GM21526 (cell line): ENCODE results near the gene WDR86.

ENCODE experiments used
- ATAC-seq: cut with Tn5 transposase; IDR thresholded peaks from one replicate; pipeline ENCODE4 v1.9.1; 2021; ENCODE audit warnings: moderate library complexity; ENCODE audit not compliant: unreplicated experiment, low FRiP score

WDR86 gene

GRCh38 chr7:151381348-151382078, 28.3 kb downstream of the WDR86 start:
- no peak for ATAC-seq

- no peak for ATAC-seq
These were observed 28.8 kb downstream of the WDR86 start for GRCh38 chr7:151381098-151381347.

GRCh38 chr7:151380199-151381097, 29.4 kb downstream of the WDR86 start:
- no peak for ATAC-seq

GRCh38 chr7:151379534-151380198, 30.2 kb downstream of the WDR86 start:
- no peak for ATAC-seq

GRCh38 chr7:151379193-151379520, 30.7 kb downstream of the WDR86 start:
- no peak for ATAC-seq

DNA sequence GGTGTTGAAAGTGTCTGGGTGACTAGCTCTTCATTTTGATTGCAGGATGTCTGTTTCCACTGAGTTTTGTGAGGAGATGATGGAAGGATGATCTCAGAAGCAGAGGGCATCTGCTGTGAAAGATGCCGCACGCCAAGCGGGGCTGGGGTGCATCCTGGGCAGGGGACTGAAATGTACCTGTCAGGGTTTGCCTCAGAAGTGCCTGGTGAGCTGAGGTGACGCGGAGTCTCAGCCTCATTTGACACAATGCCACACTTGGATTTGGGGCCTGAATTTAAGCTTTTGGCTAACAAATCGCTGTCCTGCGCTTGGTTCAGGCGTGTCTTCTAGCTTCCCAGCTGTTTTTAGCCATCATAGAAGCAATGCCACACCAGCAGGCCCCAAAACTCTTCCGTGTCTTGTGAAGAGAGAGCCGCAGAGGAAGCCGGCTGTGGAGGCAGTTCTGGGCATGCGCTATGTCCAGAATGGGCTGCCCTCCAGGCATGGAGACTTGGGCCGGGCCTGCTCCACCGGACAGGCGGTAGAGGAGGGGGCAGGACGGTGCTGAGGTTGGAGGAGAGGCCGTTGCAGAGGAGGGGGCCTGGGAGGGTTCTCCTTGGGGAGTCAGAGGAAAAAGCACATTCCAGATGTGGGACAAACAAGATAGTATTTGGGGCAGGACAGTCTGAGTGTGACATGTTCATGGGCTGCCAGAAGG, 31.2 kb downstream of the WDR86 start:
- ATAC-seq = no peak

DNA sequence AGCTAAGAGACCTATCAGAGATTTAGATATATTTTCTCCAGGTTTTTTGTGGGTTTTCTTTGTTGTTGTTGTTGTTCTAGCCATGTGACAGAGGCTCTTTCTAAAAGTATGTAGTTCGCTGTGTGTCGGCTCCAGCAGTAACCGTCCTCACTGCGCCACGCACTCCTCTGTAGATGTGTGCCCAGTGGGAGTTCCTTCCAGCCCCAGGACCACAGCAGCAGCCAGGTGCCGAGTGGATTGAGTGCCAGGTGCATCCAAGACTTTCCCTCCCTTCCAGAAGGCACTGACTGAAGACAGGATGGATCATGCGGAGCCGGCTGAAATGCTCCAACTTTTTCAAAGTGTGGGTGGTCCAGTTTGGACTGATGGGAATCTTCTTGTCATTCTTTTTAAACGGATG, 31.8 kb downstream of the WDR86 start:
- no peak for ATAC-seq

- ATAC-seq = no peak
These were observed 32.4 kb downstream of the WDR86 start for GRCh38 chr7:151377406-151377805.

- ATAC-seq = no peak
These were observed 33.5 kb downstream of the WDR86 start for GRCh38 chr7:151376218-151376902.

DNA sequence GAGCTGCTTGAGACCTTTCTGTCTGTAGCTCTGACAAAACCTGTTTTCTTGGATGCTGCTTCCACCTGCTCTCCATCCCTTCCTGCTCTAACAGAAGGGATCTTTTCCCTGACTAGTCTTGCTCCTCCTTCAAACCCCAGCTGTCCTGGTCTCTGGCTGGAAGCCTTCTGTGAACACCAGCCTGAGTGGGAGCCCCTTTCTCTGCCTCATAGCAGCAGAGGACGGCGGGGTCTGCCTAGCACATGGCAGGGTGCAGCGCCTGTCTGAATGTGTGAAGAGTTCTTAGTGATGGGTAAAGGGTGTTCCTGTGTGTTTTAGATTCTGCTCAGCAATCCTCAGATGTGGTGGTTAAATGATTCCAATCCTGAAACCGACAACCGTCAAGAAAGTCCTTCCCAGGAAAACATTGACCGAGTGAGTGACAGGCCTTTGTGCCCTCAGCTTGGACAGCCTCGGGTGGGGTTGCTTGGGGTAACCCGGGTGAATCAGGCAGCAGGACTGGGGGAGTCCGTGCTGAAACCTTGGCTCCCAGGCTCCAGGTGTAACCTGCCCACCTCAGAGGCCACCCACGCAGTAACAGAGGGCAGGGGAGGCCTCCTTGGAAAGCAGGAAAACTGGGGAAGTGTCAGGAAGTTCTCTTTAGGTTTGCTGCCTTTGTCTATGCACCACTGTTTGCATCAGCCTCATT, 34.2 kb downstream of the WDR86 start:
- ATAC-seq = no peak

- ATAC-seq = no peak
These were observed 35.1 kb downstream of the WDR86 start for GRCh38 chr7:151374726-151375125.

DNA sequence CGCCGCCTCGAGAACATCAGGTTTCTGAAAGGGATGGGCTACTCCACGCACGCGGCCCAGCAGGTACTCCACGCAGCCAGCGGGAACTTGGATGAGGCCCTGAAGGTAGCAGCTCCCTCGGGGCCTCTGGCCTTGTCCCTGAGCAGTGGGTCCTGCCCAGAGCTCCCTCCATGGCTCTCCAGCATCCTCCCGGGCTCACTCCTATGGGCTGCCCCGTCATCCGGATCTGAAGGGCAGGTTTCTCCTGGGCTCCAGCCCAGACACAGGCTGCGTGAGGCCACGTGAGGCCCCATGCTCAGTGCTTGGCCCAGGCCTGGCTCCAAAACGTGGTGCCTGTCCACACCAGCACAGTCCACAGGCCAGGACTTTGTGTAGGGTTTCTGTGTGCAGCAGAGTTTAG, 35.7 kb downstream of the WDR86 start:
- no peak for ATAC-seq

DNA sequence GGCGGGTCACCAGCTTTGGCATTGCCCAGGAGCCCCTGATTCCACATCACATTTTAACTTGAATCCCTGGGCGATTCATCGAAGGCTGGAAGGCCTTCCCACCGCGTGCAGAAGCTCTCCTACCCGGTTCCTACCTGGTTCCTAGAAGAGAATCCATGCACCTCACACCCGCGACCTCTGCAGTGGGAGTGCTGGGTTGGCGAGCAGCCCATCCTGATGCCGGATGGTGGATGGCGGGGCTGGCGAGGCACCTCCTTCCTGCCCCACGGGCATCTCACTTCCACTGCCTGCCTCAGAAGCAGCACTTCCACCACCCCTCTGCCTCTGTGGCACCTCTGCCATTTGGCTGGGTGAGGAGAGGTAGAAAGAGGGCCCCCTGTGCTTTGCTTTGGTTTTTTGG, 36.2 kb downstream of the WDR86 start:
- no peak for ATAC-seq

GRCh38 chr7:151372612-151373265, 37.1 kb downstream of the WDR86 start:
- ATAC-seq = no peak

- no peak for ATAC-seq
These were observed 38.6 kb downstream of the WDR86 start for GRCh38 chr7:151371266-151371665.

DNA sequence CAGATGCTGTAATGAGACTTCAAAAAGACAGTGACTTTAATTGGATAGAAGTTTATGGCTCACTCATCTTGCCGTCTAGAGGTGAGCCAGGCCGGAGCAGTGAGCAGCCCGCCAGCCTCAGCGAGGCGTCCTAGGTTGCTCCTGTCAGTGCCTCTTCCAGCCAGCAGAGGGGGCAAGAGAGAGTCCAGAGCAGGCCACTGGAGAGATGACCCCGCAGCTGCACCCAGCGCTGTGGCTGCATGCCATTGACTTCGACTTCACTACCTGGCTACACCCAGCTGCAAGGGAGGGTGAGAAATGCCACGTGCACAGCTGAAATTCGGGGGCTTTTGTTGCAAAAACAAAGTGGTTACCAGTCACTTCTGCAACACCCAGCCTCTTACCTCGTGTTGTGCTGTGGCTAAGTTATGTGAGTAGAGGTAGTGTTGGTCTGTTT, 41.7 kb downstream of the WDR86 start:
- peak; percentile 87 for ATAC-seq

DNA sequence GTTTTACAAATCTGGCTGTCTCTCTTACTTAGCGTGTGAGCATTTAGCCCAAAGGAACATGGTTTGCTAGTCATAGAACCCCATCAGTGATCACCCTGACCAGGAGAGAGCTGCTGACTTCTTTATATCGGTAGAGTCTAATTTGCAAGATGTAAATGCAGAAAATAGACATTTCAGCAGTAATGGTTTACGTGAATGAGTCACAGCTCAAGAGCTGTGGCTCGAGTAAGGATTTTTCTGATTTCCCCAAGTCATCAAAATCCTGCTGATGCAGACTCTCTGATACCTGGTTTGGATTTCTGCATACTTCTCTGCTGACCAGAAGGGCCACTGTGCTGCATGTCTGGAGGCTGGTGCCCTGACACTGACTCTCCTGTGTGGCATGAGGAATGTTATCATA, 42.6 kb downstream of the WDR86 start:
- no peak for ATAC-seq

DNA sequence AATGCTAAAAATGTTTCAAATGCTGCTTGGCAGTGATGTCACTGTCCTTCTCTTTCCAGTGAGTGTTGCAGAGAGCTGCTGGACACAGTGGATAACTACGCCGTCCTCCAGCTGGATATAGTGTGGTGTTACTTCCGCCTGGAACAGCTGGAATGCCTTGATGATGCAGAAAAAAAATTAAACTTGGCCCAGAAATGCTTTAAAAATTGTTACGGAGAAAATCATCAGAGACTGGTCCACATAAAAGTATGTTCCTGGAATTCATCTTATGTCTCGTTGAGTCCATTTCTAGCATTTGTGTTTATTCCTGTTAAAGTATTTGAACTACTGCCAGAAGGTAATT, 43.0 kb downstream of the WDR86 start:
- ATAC-seq = no peak

GRCh38 chr7:151366166-151366879, 43.5 kb downstream of the WDR86 start:
- no peak for ATAC-seq
